Measurements from ENCODE around the gene KRTAP9-8.
"Not testable (repeated sequence)": the region's sequence is repeated elsewhere in the genome, so short reads cannot be mapped to it uniquely, and the experiment has no call there.

DNA sequence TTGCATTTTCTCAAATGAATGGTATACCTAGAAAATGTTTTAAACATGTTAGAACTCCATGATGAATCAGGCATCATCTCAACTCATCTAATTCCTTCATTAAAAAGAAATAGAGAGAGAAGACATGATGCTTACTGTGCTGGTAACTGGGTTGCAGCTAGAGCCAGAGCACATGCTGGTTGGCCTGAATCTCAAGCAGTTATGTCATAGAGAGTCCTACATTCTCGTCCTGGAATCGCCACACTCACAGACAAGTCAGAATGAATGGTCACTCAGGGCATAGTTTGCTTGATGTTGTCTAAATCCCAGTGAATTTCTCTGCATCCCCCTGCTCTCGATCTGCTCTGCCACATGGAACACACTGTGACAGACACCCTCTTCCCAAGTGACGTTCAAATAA lies 683 bp upstream of the KRTAP9-8 start:
- not testable (repeated sequence) for TF ChIP-seq CTCF (IDR thresholded peaks at IDR 0.05; ENCODE audit: insufficient read depth, low read length); REST (IDR thresholded peaks at IDR 0.05; ENCODE audit: insufficient replicate concordance, low read depth); GABPA (IDR thresholded peaks at IDR 0.05; ENCODE audit: low read depth); POLR2AphosphoS5 (IDR thresholded peaks at IDR 0.05; ENCODE audit: low read depth)
